Muscle layer of duodenum (tissue), 2 donors: ENCODE measurements around the gene CCR3.

ENCODE experiments used
- H3K27ac ChIP-seq: one replicate; pipeline ENCODE4 v1.7.0; 2013; ENCODE audit warnings: mild to moderate bottlenecking, low read length
- H3K27me3 ChIP-seq: one replicate; pipeline ENCODE4 v1.7.0; 2013; ENCODE audit warnings: low read depth, mild to moderate bottlenecking, control low read depth, low read length
- H3K36me3 ChIP-seq, 2 donors: one replicate each; pipeline ENCODE4 v1.7.0; 2013; ENCODE audit warnings: low read length in 2 of 2, control low read depth in 1 of 2, mild to moderate bottlenecking in 1 of 2; ENCODE audit not compliant: insufficient read depth in 2 of 2, control insufficient read depth in 1 of 2
- H3K4me1 ChIP-seq, 2 donors: one replicate each; pipeline ENCODE4 v1.7.0; 2013; ENCODE audit warnings: low read length in 2 of 2, mild to moderate bottlenecking in 2 of 2, control low read depth in 1 of 2, moderate library complexity in 1 of 2; ENCODE audit not compliant: insufficient read depth in 2 of 2, control insufficient read depth in 1 of 2
- H3K4me3 ChIP-seq, 2 donors: one replicate each; pipeline ENCODE4 v1.7.0; 2013; ENCODE audit warnings: low read length in 2 of 2, low read depth in 1 of 2, mild to moderate bottlenecking in 1 of 2
- H3K9me3 ChIP-seq, 2 donors: one replicate each; pipeline ENCODE4 v1.7.0; 2013; ENCODE audit warnings: low read length in 2 of 2, control low read depth in 1 of 2, mild to moderate bottlenecking in 1 of 2; ENCODE audit not compliant: control insufficient read depth in 1 of 2
- donor health status: healthy.

Gene CCR3

DNA sequence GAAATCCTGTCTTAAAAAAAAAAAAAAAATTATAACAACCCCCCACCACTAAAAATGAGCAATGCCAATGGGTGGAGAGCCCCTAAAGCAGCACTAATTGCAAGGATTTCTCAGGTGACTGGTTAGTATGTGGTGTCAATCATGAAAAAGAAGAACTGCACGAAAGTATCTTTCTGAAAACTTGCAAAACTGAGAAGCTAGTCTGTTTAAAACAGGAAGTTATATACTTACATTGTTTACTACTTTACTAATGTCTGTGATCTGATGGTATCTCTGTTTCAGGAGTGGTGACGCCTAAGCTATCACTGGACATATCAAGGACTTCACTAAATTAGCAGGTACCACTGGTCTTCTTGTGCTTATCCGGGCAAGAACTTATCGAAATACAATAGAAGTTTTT, at the start of gene CCR3:
CCR3 (plus strand) TSS at position 341 of the 400 bp plus-strand sequence. CDS start 22,699 bp downstream, outside the sequence.
- H3K4me1 ChIP-seq: no peaks in the 10 kb centered on the region
- no peak within 1 kb of the TSS for H3K27ac ChIP-seq
- no peaks in the 10 kb centered on the region for H3K27me3 ChIP-seq
- H3K4me3 ChIP-seq: no peak within 1 kb of the TSS
- H3K9me3 ChIP-seq: no peaks in the 10 kb centered on the region
- H3K36me3 ChIP-seq: no peaks in the 10 kb centered on the region

- no peaks in the 10 kb centered on the region for H3K36me3 ChIP-seq
- H3K4me3 ChIP-seq: no peak overlapping the region
- no peaks in the 10 kb centered on the region for H3K27me3 ChIP-seq
- H3K9me3 ChIP-seq: peaks cover 9 to 17% of the 10 kb centered on the region in 2 donors
- H3K4me1 ChIP-seq: no peaks in the 10 kb centered on the region
- no peak overlapping the region for H3K27ac ChIP-seq
Observed at GRCh38 chr3:46192939-46193338, 49.3 kb upstream of the CCR3 start.

DNA sequence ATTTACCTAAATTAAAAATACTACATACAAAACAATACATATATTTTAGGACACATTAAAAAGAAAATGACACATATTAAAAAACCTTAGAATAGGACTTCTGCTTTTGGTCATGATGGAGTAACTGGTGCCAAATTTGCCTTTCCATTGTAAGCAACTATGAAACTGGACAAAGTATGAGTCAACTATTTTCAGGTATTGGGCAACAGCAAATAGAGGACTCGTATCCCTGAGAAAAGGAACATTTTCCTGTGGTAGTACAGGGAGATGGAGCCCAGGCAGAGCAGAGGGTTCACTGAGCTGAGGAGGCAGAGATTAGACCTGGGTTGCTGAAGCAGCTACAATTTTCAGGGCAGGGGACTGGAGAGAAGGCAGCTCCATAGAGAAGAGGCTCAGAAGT, 48.8 kb upstream of the CCR3 start:
- no peaks in the 10 kb centered on the region for H3K27me3 ChIP-seq
- H3K4me1 ChIP-seq: no peaks in the 10 kb centered on the region
- H3K36me3 ChIP-seq: no peaks in the 10 kb centered on the region
- no peak overlapping the region for H3K27ac ChIP-seq
- no peak overlapping the region for H3K4me3 ChIP-seq
- peaks cover 9 to 17% of the 10 kb centered on the region in 2 donors for H3K9me3 ChIP-seq

- Histone ChIP-seq H3K36me3 (no peaks in the 10 kb centered on the region), H3K9me3 (peaks cover 9 to 17% of the 10 kb centered on the region in 2 donors), H3K4me1 (no peaks in the 10 kb centered on the region), H3K4me3 (no peak overlapping the region), H3K27me3 (no peaks in the 10 kb centered on the region), H3K27ac (no peak overlapping the region)
Observed at GRCh38 chr3:46194868-46195553, 47.2 kb upstream of the CCR3 start.

DNA sequence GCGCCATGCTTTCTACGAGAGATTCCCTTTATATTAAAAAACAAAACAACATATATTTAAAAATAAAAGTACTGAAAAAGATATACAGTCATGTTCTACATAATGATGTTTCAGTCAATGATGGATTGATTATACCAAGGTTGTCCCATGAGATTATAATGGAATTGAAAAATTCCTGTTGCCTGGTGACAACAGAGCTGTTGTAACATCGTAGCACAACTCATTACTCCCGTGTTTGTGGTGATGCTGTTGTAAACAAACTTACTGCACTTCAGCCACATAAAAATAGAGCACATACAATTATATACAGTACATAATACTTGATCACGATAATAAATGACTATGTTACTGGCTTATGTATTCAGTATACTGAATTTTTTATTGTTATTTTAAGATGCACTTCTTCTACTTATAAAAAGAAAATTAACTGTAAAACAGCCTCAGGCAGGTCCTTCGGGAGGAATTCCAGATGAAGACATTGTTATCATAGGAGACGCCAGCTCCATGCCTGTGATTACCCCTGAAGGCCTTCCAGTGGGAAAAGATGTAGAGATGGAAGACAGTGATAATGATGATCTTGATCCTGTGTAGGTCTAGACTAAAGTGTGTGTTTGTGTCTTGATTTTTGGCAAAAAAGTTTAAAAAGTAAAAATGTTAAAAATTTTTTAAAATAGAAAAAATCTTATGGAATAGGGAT, 45.9 kb upstream of the CCR3 start:
- H3K4me1 ChIP-seq: no peaks in the 10 kb centered on the region
- H3K27me3 ChIP-seq: no peaks in the 10 kb centered on the region
- H3K27ac ChIP-seq: no peak overlapping the region
- no peak overlapping the region for H3K4me3 ChIP-seq
- peaks cover 9 to 17% of the 10 kb centered on the region in 2 donors for H3K9me3 ChIP-seq
- no peaks in the 10 kb centered on the region for H3K36me3 ChIP-seq

DNA sequence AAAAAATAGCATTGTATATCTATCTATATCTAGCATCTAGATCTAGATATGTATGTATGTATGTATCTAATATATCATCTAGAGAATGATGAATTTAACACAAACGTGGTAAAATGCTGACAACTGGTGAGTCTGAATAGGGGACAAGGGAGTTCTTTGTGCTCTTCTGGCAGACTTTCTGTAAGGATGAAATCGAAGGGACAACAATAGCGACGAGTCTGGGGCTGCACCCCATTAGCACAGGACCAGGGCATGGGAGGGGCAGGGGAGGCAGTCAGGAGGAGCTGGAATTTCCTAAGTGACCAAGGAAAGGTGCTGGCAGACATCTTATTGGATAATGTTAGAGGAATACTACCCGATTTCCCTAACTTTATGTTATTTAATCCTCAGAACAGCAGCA, 42.0 kb upstream of the CCR3 start:
- no peak overlapping the region for H3K27ac ChIP-seq
- no peaks in the 10 kb centered on the region for H3K4me1 ChIP-seq
- H3K36me3 ChIP-seq: no peaks in the 10 kb centered on the region
- H3K27me3 ChIP-seq: no peaks in the 10 kb centered on the region
- no peaks in the 10 kb centered on the region for H3K9me3 ChIP-seq
- H3K4me3 ChIP-seq: no peak overlapping the region

- no peaks in the 10 kb centered on the region for H3K9me3 ChIP-seq
- H3K27ac ChIP-seq: peak overlapping the region; percentile 18
- H3K27me3 ChIP-seq: no peaks in the 10 kb centered on the region
- no peak overlapping the region for H3K4me3 ChIP-seq
- H3K4me1 ChIP-seq: no peaks in the 10 kb centered on the region
- no peaks in the 10 kb centered on the region for H3K36me3 ChIP-seq
Observed at GRCh38 chr3:46200790-46201189, 41.5 kb upstream of the CCR3 start.

GRCh38 chr3:46202535-46202934, 39.7 kb upstream of the CCR3 start:
- Histone ChIP-seq H3K27ac (no peak overlapping the region), H3K27me3 (no peaks in the 10 kb centered on the region), H3K36me3 (no peaks in the 10 kb centered on the region), H3K4me1 (no peaks in the 10 kb centered on the region), H3K9me3 (no peaks in the 10 kb centered on the region), H3K4me3 (no peak overlapping the region)

DNA sequence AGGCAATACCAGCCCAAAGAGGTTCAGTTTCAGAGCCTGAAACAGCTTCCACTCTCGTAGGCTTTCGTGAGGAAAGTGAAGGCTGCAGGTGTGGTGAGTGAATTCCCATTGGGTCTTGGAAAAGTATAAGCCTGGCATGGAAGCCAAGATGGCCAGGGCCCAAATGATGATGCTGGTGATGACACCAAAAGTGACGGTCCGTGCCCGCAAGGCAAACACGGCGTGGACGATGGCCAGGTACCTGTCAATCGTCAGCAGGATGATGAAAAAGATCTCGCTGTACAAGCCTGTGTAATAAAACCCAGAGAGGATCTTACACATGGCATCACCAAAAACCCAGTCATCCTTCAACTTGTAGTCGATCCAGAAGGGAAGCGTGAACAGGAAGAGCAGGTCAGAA, 38.6 kb upstream of the CCR3 start:
- Histone ChIP-seq H3K4me1 (no peaks in the 10 kb centered on the region), H3K4me3 (no peak overlapping the region), H3K27me3 (no peaks in the 10 kb centered on the region)

DNA sequence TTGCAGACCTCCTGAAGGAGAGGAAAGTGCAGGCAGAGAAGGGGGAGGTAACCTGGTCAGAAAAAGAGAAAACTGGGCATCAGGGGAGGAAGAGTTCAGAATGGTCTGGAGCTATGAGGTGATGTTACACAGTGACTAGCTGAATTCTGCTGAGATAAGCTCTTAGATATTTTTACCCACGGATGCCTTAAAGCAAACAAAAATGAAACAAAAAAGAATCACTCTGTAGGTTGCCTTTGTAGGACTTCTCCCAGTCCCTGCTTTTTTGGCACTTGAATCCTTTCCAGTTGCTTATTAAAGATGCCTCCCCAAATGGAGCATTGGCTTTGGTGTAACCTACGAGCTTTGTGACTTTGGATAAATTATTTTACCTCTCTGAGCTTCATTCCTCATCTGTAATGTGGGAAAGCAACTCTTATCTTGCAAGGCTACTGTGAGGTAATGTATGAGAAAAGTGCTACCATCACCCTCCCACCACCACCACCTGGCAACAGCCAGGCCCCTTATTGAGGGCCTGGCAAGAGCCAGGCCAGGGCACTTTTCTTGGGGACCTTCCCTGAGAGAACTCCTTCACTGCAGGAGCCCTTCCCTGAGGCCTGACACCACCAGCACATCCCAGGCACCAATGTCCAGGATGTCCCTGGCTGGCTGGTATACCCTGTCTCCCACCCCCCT, 36.8 kb upstream of the CCR3 start:
- Histone ChIP-seq H3K36me3 (no peaks in the 10 kb centered on the region), H3K4me1 (no peaks in the 10 kb centered on the region), H3K9me3 (no peaks in the 10 kb centered on the region), H3K27ac (peak overlapping the region; percentile 64), H3K27me3 (no peaks in the 10 kb centered on the region), H3K4me3 (peak overlapping the region; percentile 2 to 17)

More for the DNA sequence above, 38.6 kb upstream of the CCR3 start:
- H3K9me3 ChIP-seq: no peaks in the 10 kb centered on the region
- H3K27ac ChIP-seq: no peak overlapping the region
- no peaks in the 10 kb centered on the region for H3K36me3 ChIP-seq

DNA sequence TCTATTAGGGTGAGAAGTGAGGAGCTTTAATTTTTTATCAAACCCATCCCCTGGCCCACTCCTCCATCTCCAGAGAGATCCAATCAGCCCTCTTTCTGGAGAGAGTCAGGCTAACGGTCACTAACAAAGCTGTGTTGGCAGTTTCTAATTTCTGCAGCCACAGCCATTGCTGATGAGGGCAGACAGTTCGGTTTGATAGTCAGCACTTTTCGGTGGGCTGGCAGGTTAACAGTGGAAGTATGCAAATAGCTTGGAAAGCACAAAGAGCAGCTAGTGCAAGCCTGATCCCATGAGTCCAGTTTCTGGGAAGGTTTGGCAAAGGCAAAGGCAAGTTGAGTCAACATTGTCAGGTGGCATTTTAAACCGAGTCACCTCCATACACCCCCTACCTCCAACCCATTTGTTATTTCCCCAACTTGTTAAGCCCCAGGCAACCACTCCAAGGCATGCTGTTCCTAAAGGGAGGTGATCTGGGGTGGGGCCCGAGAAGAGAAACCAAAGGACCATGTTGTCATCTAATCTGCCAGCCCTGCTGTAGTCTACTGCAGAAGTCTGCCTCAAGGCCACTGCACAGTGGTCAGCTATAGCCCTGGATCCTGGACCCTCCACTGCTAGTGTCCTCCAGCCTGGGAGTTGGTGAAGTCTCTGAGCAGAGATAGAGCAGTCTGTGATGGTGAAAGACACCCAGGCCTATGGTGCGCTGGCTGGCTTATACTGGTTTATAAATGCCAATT, 35.8 kb upstream of the CCR3 start:
- H3K4me1 ChIP-seq: no peaks in the 10 kb centered on the region
- H3K9me3 ChIP-seq: no peaks in the 10 kb centered on the region
- no peaks in the 10 kb centered on the region for H3K36me3 ChIP-seq
- H3K4me3 ChIP-seq: peak overlapping the region; percentile 43 to 47
- H3K27me3 ChIP-seq: no peaks in the 10 kb centered on the region
- H3K27ac ChIP-seq: peak overlapping the region; percentile 64
